Measurements from ENCODE around the gene DMD.

The DMD gene

DNA sequence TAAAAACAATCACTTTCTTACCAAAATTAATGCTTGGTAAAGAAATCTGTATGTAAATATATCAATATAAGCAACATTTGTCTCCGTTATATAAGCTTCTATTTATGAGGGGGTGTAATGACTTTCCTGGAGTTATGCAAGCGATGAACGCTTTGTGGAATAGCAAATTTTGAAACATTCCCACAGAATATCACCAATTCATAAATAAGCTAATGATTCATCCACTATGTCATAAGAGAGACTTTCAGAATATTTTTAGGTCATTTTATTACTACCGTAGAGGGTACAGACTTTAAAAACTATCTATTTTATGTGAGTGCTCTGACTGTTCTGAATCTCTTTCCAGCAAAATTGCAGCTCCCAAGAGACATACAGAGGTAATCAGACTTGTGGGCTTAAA, 1960.0 kb downstream of the DMD start:
- TF ChIP-seq, protein P1, sequence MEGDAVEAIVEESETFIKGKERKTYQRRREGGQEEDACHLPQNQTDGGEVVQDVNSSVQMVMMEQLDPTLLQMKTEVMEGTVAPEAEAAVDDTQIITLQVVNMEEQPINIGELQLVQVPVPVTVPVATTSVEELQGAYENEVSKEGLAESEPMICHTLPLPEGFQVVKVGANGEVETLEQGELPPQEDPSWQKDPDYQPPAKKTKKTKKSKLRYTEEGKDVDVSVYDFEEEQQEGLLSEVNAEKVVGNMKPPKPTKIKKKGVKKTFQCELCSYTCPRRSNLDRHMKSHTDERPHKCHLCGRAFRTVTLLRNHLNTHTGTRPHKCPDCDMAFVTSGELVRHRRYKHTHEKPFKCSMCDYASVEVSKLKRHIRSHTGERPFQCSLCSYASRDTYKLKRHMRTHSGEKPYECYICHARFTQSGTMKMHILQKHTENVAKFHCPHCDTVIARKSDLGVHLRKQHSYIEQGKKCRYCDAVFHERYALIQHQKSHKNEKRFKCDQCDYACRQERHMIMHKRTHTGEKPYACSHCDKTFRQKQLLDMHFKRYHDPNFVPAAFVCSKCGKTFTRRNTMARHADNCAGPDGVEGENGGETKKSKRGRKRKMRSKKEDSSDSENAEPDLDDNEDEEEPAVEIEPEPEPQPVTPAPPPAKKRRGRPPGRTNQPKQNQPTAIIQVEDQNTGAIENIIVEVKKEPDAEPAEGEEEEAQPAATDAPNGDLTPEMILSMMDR (IDR thresholded peaks at IDR 0.05; ENCODE audit: low read depth, low read length, missing control alignments) = no peak
- in situ Hi-C loops (cut with HindIII; ENCODE audit: low pct_ligation_motif_present, low sequenced_read_pairs) = no loop called here

DNA sequence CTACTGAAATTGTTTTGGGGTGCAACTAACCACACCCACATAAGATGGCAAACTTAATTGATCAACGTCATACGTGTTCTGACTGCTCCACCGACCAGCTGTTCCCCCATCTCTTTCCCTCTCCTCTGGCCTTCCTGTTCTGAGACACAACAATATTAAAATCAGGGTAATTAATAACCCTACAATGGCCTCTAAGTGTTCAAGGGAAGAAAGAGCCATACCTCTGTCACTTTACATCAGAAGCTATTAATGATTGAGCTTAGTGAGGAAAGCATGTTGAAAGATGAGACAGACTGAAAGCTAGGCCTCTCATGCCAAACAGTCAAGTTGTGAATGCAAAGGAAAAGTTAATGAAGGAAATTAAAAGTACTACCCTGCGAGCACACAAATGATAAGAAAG, 1965.6 kb downstream of the DMD start:
- Histone ChIP-seq H3K27me3 (replicated peaks) (no peaks in the 10 kb centered on the region), H3K4me3 (ENCODE audit: low read depth, low read length) (no peak overlapping the region), H3K36me3 (replicated peaks) (no peaks in the 10 kb centered on the region), H3K27ac (no peak overlapping the region)
- TF ChIP-seq, protein P1 (IDR thresholded peaks at IDR 0.05; ENCODE audit: low read depth, low read length, missing control alignments) = no peak
- DNase-seq = no peak
- in situ Hi-C loops (cut with HindIII; ENCODE audit: low pct_ligation_motif_present, low sequenced_read_pairs) = no loop called here

More for the DNA sequence above, 1960.0 kb downstream of the DMD start:
- H3K27me3 ChIP-seq (replicated peaks) = no peaks in the 10 kb centered on the region
- no peak for DNase-seq
- no peaks in the 10 kb centered on the region for H3K36me3 ChIP-seq (replicated peaks)
- no peak overlapping the region for H3K4me3 ChIP-seq (ENCODE audit: low read depth, low read length)
- H3K27ac ChIP-seq = no peak overlapping the region

DNA sequence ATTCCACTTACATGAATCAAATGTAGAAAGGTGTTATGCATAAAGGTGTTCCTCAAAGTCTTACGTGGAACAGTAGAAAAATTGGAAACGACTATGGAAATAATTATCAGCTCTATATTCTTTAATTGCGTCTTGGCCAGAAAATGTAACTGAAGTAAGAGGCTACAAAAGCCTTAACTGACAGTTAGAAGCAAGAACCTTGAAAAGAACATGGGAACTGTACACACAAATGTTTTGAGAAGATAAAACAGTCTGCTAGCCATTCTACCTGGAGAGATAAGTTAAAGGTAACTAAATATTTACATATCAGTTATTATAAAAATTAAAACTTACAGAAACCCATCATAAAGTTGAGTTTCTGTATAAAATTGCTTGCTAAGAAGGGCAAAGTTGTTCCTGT, 1967.5 kb downstream of the DMD start:
- TF ChIP-seq, protein P1 (IDR thresholded peaks at IDR 0.05; ENCODE audit: low read depth, low read length, missing control alignments) = no peak
- DNase-seq = no peak
- H3K36me3 ChIP-seq (replicated peaks) = no peaks in the 10 kb centered on the region
- H3K27me3 ChIP-seq (replicated peaks) = no peaks in the 10 kb centered on the region
- H3K27ac ChIP-seq = no peak overlapping the region
- in situ Hi-C loops (cut with HindIII; ENCODE audit: low pct_ligation_motif_present, low sequenced_read_pairs) = no loop called here
- no peak overlapping the region for H3K4me3 ChIP-seq (ENCODE audit: low read depth, low read length)

GRCh38 chrX:31240982-31241381, 1970.4 kb downstream of the DMD start:
- Histone ChIP-seq H3K4me3 (ENCODE audit: low read depth, low read length) (no peak overlapping the region), H3K27ac (no peak overlapping the region), H3K36me3 (replicated peaks) (no peaks in the 10 kb centered on the region), H3K27me3 (replicated peaks) (no peaks in the 10 kb centered on the region)
- DNase-seq = no peak
- in situ Hi-C loops (cut with HindIII; ENCODE audit: low pct_ligation_motif_present, low sequenced_read_pairs) = no loop called here
- TF ChIP-seq, protein P1 (IDR thresholded peaks at IDR 0.05; ENCODE audit: low read depth, low read length, missing control alignments) = no peak

DNA sequence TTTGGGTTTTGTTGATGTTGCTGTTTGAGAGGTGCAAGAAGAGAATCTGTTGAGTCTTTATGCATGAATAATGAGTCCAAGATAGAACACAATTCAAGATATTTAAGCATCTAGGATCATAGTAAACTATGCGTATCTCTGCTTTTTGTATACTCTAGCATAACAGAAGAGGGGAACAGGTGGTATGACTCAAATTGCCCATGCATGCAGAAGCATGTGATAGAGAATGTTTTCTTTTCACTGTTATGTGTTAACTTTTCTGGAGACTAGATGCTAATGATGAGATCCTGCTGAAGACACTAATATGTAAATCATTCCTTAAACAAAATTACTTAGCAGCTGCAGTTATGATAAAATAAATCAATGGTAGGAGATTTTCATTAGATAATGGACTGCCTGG, 1974.2 kb downstream of the DMD start:
- in situ Hi-C loops (cut with HindIII; ENCODE audit: low pct_ligation_motif_present, low sequenced_read_pairs) = no loop called here

DNA sequence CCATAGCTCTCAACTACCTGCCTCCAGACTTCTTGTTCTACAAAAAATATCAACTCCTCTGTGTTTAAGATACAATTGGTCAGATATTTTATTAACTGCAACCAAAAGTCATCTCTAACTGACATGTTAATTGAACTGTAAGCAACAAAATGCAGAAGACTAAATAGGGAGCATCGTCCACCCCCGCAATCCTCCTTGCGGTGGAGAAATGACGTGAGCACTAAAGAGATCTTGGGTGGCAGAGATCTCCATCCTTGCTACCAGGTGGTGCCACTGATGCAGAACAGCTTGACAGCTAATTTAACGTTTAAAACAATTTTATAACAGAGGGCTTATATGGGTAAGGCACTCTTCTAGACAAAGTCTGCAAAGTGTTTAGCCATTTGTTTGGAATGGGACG, 1975.1 kb downstream of the DMD start:
- no peak for DNase-seq

More for the DNA sequence above, 1974.2 kb downstream of the DMD start:
- Histone ChIP-seq H3K36me3 (replicated peaks) (no peaks in the 10 kb centered on the region), H3K27ac (no peak overlapping the region), H3K4me3 (ENCODE audit: low read depth, low read length) (no peak overlapping the region), H3K27me3 (replicated peaks) (no peaks in the 10 kb centered on the region)
- TF ChIP-seq, protein P1 (IDR thresholded peaks at IDR 0.05; ENCODE audit: low read depth, low read length, missing control alignments) = no peak
- no peak for DNase-seq

More for the DNA sequence above, 1975.1 kb downstream of the DMD start:
- Histone ChIP-seq H3K27me3 (replicated peaks) (no peaks in the 10 kb centered on the region), H3K4me3 (ENCODE audit: low read depth, low read length) (no peak overlapping the region), H3K27ac (no peak overlapping the region), H3K36me3 (replicated peaks) (no peaks in the 10 kb centered on the region)
- in situ Hi-C loops (cut with HindIII; ENCODE audit: low pct_ligation_motif_present, low sequenced_read_pairs) = no loop called here
- TF ChIP-seq, protein P1 (IDR thresholded peaks at IDR 0.05; ENCODE audit: low read depth, low read length, missing control alignments) = no peak

All from brain microvascular endothelial cell (primary cell).